Neuronal stem cell (in vitro differentiated cells): ENCODE measurements around the gene UCMA.
"Not testable (repeated sequence)": the region's sequence is repeated elsewhere in the genome, so short reads cannot be mapped to it uniquely, and the experiment has no call there.

Source experiments
- DNase-seq: peaks from one replicate; pipeline ENCODE4 v3.0.0-alpha.2; 2013; ENCODE audit warnings: low spot score
- H2AFZ ChIP-seq: one replicate; pipeline ENCODE4 v1.6.1; 2013; ENCODE audit warnings: mild to moderate bottlenecking, low read length, inconsistent platforms
- H2AK5ac ChIP-seq: 2 replicates; pipeline ENCODE4 v1.6.1; 2013; ENCODE audit warnings: low read depth, mild to moderate bottlenecking, inconsistent platforms, low read length, moderate library complexity, mixed read lengths
- H2BK120ac ChIP-seq: 2 replicates; pipeline ENCODE4 v1.6.1; 2013; ENCODE audit warnings: low read depth, mild to moderate bottlenecking, inconsistent platforms, low read length, moderate library complexity, mixed read lengths
- H2BK12ac ChIP-seq: one replicate; pipeline ENCODE4 v1.6.1; 2013; ENCODE audit warnings: low read length, inconsistent platforms
- H2BK15ac ChIP-seq: 2 replicates; pipeline ENCODE4 v1.6.1; 2013; ENCODE audit warnings: mild to moderate bottlenecking, low read length, inconsistent platforms, mixed read lengths
- H2BK5ac ChIP-seq: one replicate; pipeline ENCODE4 v1.6.1; 2013; ENCODE audit warnings: inconsistent platforms, mild to moderate bottlenecking, low read length, moderate library complexity
- H3K14ac ChIP-seq: one replicate; pipeline ENCODE4 v1.6.1; 2013; ENCODE audit warnings: low read length, inconsistent platforms
- H3K18ac ChIP-seq: 2 replicates; pipeline ENCODE4 v1.6.1; 2013; ENCODE audit warnings: low read length, inconsistent platforms
- H3K23ac ChIP-seq: 2 replicates; pipeline ENCODE4 v1.6.1; 2013; ENCODE audit warnings: low read depth, mild to moderate bottlenecking, mixed read lengths, low read length, inconsistent platforms; ENCODE audit not compliant: poor library complexity
- H3K27ac ChIP-seq: replicated peaks from 3 replicates; pipeline ENCODE4 v1.5.1; 2013; ENCODE audit warnings: low read length, inconsistent platforms
- H3K27me3 ChIP-seq, 3 experiments: 2 replicates each; pipeline ENCODE4 v1.6.1; 2013; ENCODE audit warnings: low read length in 3 of 3, mild to moderate bottlenecking in 2 of 3, inconsistent platforms in 1 of 3, low read depth in 1 of 3, mixed read lengths in 1 of 3, moderate library complexity in 1 of 3; ENCODE audit not compliant: control insufficient read depth in 3 of 3, insufficient read depth in 3 of 3
- H3K36me3 ChIP-seq, 2 donors: replicated peaks in 1 of 2; 2 replicates each; pipeline ENCODE4 v1.6.1; 2013; ENCODE audit warnings: low read length in 2 of 2; ENCODE audit not compliant: control insufficient read depth in 2 of 2, insufficient read depth in 2 of 2
- H3K4ac ChIP-seq: 2 replicates; pipeline ENCODE4 v1.6.1; 2013; ENCODE audit warnings: inconsistent platforms, mild to moderate bottlenecking, low read length, moderate library complexity
- H3K4me1 ChIP-seq, 2 donors: 1 replicate in 1 of 2; 2 replicates in 1 of 2; pipeline ENCODE4 v1.6.1; 2013; ENCODE audit warnings: low read length in 2 of 2, low read depth in 1 of 2; ENCODE audit not compliant: control insufficient read depth in 2 of 2, insufficient read depth in 1 of 2
- H3K4me2 ChIP-seq: one replicate; pipeline ENCODE4 v1.6.1; 2013; ENCODE audit warnings: mild to moderate bottlenecking, low read length, inconsistent platforms; ENCODE audit not compliant: insufficient read depth, poor library complexity, severe bottlenecking
- H3K4me3 ChIP-seq, 2 donors: 2 replicates each; pipeline ENCODE4 v1.5.1; 2013; ENCODE audit warnings: low read length in 2 of 2, mild to moderate bottlenecking in 2 of 2, inconsistent platforms in 1 of 2, moderate library complexity in 1 of 2
- H3K79me1 ChIP-seq: one replicate; pipeline ENCODE4 v1.6.1; 2013; ENCODE audit warnings: low read depth, mild to moderate bottlenecking, inconsistent platforms, low read length, moderate library complexity
- H3K9ac ChIP-seq: one replicate; pipeline ENCODE4 v1.6.1; 2013; ENCODE audit warnings: mild to moderate bottlenecking, low read depth, low read length, inconsistent platforms; ENCODE audit not compliant: poor library complexity
- H3K9me3 ChIP-seq, 2 donors: replicated peaks in 1 of 2; 2 replicates each; pipeline versions ENCODE3 to v1.6.1; 2013; ENCODE audit warnings: low read length in 2 of 2, mild to moderate bottlenecking in 2 of 2, inconsistent platforms in 1 of 2, low read depth in 1 of 2, mixed read lengths in 1 of 2, moderate library complexity in 1 of 2; ENCODE audit not compliant: control insufficient read depth in 2 of 2, insufficient read depth in 1 of 2
- H4K8ac ChIP-seq: one replicate; pipeline ENCODE4 v1.6.1; 2013; ENCODE audit warnings: low read depth, mild to moderate bottlenecking, inconsistent platforms, low read length, moderate library complexity
- H4K91ac ChIP-seq: one replicate; pipeline ENCODE4 v1.6.1; 2013; ENCODE audit warnings: low read length, low read depth, mild to moderate bottlenecking, inconsistent platforms; ENCODE audit not compliant: poor library complexity
- WGBS, 2 donors: extraction: QIAGEN DNeasy Blood & Tissue Kit; methylation state at CpG; one replicate each; pipeline ENCODE4 v1.1.7; 2013; ENCODE audit warnings: missing lambda C conversion rate in 2 of 2, mixed read lengths in 1 of 2; ENCODE audit not compliant: insufficient read length in 2 of 2, insufficient replicate concordance in 1 of 2; ENCODE audit errors: extremely low coverage in 2 of 2; 5-methylcytosine and 5-hydroxymethylcytosine counted together

The UCMA gene

DNA sequence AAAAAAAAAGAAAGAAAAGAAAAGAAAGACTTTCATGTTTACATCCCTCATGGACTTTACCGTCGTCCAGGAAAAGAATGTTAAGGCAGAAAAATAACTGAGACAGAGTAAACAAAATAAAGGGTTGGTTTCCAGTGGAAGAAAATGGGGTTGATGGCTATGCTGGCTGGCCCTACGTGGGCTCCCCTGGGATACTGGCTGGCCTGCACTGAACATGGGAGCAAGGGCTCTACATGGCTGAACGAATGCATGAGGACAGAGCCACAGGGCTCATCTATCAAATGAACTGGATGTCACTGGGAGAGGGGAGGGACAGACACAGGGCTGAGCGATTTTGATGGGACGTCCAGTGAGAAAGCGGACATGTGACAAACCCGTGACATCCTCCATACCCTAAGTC is 2.5 kb upstream of the UCMA start:
- no peak overlapping the region for H2BK5ac ChIP-seq
- no peak overlapping the region for H2AK5ac ChIP-seq
- no peak overlapping the region for H3K27ac ChIP-seq
- H4K91ac ChIP-seq: no peak overlapping the region
- no peak overlapping the region for H3K9ac ChIP-seq
- no peaks in the 10 kb centered on the region for H3K9me3 ChIP-seq
- H3K14ac ChIP-seq: no peak overlapping the region
- H3K4ac ChIP-seq: no peak overlapping the region
- H3K4me1 ChIP-seq: no peaks in the 10 kb centered on the region
- no peak overlapping the region for H3K18ac ChIP-seq
- no peak overlapping the region for H2BK15ac ChIP-seq
- no peak overlapping the region for H2AFZ ChIP-seq
- H3K4me3 ChIP-seq: no peak overlapping the region
- no peak overlapping the region for H2BK12ac ChIP-seq
- no peak overlapping the region for H2BK120ac ChIP-seq
- H3K27me3 ChIP-seq: peaks cover 0 to 5% (median 0%) of the 10 kb centered on the region in 3 experiments
- H3K36me3 ChIP-seq: no peaks in the 10 kb centered on the region
- WGBS, 2 donors: no CpG with 5 or more reads among the region's 8 CpGs
- no peak for DNase-seq
- no peak overlapping the region for H3K23ac ChIP-seq
- no peak overlapping the region for H3K4me2 ChIP-seq
- H3K79me1 ChIP-seq: no peaks in the 10 kb centered on the region
- H4K8ac ChIP-seq: no peak overlapping the region

DNA sequence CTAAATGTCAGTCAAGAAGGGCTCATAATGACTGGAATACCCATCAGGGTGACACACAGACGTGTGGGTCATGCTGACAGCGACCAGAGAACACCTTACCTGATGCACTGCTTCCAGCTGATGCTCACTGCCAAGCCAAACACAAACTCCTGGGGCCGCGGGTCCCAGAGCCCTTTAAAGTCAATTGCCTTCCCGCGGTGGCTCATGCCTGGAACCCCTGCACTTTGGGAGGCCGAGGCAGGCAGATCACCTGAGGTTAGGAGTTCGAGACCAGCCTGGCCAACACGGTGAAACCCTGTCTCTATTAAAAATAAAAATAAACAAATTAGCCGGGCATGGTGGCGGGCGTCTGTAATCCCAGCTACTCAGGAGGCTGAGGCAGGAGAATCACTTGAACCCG is 562 bp upstream of the UCMA start:
- H3K4ac ChIP-seq, H3K27ac ChIP-seq, H2BK120ac ChIP-seq, H2BK15ac ChIP-seq, H3K18ac ChIP-seq, H2BK12ac ChIP-seq, H2AFZ ChIP-seq, H3K4me2 ChIP-seq, DNase-seq, H3K14ac ChIP-seq, H2AK5ac ChIP-seq, H3K79me1 ChIP-seq, H3K27me3 ChIP-seq, H4K91ac ChIP-seq, H2BK5ac ChIP-seq, H3K9me3 ChIP-seq, H3K23ac ChIP-seq, H3K4me3 ChIP-seq, H3K9ac ChIP-seq, H3K36me3 ChIP-seq, H3K4me1 ChIP-seq, H4K8ac ChIP-seq: not testable (repeated sequence)
- WGBS, 2 donors: no CpG with 5 or more reads among the region's 13 CpGs

DNA sequence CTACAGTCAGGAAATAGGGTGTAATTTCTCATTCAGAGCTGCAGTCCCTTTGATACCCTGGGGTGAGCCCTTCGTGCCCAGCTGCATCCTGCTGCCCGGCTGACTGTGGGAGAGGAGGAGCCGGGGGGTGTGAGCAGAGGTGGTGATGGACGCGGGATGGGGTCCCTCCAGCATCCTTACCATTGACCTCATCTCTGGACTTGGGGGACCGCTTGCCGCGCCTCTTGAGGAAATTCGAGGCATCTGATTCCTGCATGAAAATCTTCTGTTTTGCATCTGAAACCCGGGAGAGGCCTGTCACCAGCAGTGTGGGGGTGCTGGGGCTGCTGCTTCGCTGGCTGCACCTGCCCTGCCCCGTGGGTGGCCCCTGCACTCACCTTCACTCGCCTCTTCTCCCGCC is 816 bp downstream of the UCMA start:
- H2BK15ac ChIP-seq: no peak overlapping the region
- H3K14ac ChIP-seq: peak overlapping the region; percentile 67
- H3K27ac ChIP-seq: no peak overlapping the region
- no peaks in the 10 kb centered on the region for H3K79me1 ChIP-seq
- H3K4me2 ChIP-seq: no peak overlapping the region
- H3K4me3 ChIP-seq: no peak overlapping the region
- DNase-seq: no peak
- H3K9ac ChIP-seq: no peak overlapping the region
- H2BK12ac ChIP-seq: no peak overlapping the region
- H3K27me3 ChIP-seq: peaks cover 0 to 5% (median 0%) of the 10 kb centered on the region in 3 experiments
- H4K91ac ChIP-seq: no peak overlapping the region
- H2BK120ac ChIP-seq: no peak overlapping the region
- no peak overlapping the region for H3K4ac ChIP-seq
- WGBS, 2 donors: no CpG with 5 or more reads among the region's 14 CpGs
- H3K23ac ChIP-seq: peak overlapping the region; percentile 25
- H3K18ac ChIP-seq: no peak overlapping the region
- H3K9me3 ChIP-seq: no peaks in the 10 kb centered on the region
- H2BK5ac ChIP-seq: no peak overlapping the region
- no peak overlapping the region for H4K8ac ChIP-seq
- H2AK5ac ChIP-seq: no peak overlapping the region
- H3K36me3 ChIP-seq: no peaks in the 10 kb centered on the region
- H2AFZ ChIP-seq: no peak overlapping the region
- H3K4me1 ChIP-seq: no peaks in the 10 kb centered on the region

DNA sequence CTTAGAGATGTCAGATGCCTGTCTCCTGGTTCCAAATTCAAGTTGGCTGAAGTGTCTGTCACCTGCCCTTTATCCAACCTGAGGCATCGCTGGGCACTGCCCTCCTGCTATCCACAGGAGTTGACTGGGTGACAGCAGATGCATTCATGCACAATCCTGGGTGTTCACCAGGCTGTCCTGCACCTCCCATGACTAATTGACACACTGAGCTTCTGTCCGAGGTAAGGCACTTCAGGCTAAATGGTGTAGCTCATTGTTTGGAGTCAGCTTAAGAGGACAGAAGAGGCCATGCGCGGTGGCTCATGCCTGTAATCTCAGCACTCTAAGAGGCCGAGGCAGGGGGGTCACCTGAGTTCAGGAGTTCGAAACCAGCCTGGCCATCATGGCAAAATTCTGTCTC is 2.4 kb downstream of the UCMA start:
- Histone ChIP-seq H2AK5ac (no peak overlapping the region), H3K9me3 (no peaks in the 10 kb centered on the region), H3K27ac (no peak overlapping the region), H3K4me1 (no peaks in the 10 kb centered on the region), H3K18ac (no peak overlapping the region), H3K79me1 (no peaks in the 10 kb centered on the region), H2BK120ac (no peak overlapping the region), H2AFZ (no peak overlapping the region), H3K4me2 (no peak overlapping the region), H4K8ac (no peak overlapping the region), H3K4me3 (no peak overlapping the region), H2BK15ac (no peak overlapping the region), H3K23ac (no peak overlapping the region), H3K4ac (no peak overlapping the region), H3K9ac (no peak overlapping the region), H2BK5ac (no peak overlapping the region), H3K14ac (no peak overlapping the region), H4K91ac (no peak overlapping the region), H3K36me3 (no peaks in the 10 kb centered on the region), H3K27me3 (peaks cover 0 to 5% (median 0%) of the 10 kb centered on the region in 3 experiments), H2BK12ac (no peak overlapping the region)
- DNase-seq: no peak
- WGBS, 2 donors: no CpG with 5 or more reads among the region's 6 CpGs
